WTC11 (cell line): ENCODE results near the gene ACADL. TPM values are rescaled to one million over a fixed set of nuclear protein-coding genes. Genes with fewer than 3 reads are reported as not detected.
A peak's percentile ranks its signal among the peaks of the same experiment; 100 is the strongest.
"Not testable (repeated sequence)": the region's sequence is repeated elsewhere in the genome, so short reads cannot be mapped to it uniquely, and the experiment has no call there.

ENCODE experiments used
- ATAC-seq: fragments of 200-7000 bp; cut with Tn5 transposase; 2 replicates; pipeline ENCODE4 v1.10.0; 2021; ENCODE audit warnings: mild to moderate bottlenecking, moderate library complexity
- CTCF ChIA-PET: fragments of 300-600 bp; sonication (Branson Sonifier 250); formaldehyde crosslinking; loops from one replicate; lab custom pipeline; 2021; ENCODE audit warnings: antibody characterized with exemption; lab: Charles Lee
- POLR2A ChIA-PET: fragments of 350-600 bp; sonication (Branson Sonifier 250); formaldehyde crosslinking; loops from one replicate; lab custom pipeline; 2021; ENCODE audit warnings: antibody characterized with exemption; lab: Charles Lee
- DNase-seq: peaks from one replicate; pipeline ENCODE4 v3.0.0; 2021; ENCODE audit warnings: low spot score
- H3K27ac Mint-ChIP-seq: 2 replicates; pipeline ENCODE4 v1.8.0; 2021; ENCODE audit warnings: mixed read lengths
- H3K27me3 Mint-ChIP-seq: 2 replicates; pipeline ENCODE4 v1.8.0; 2021; ENCODE audit warnings: low read depth, mild to moderate bottlenecking, moderate library complexity, mixed read lengths
- H3K36me3 Mint-ChIP-seq: 2 replicates; pipeline ENCODE4 v1.8.0; 2021; ENCODE audit warnings: mixed read lengths
- H3K4me1 Mint-ChIP-seq: 2 replicates; pipeline ENCODE4 v1.8.0; 2022; ENCODE audit warnings: mixed read lengths
- H3K4me3 Mint-ChIP-seq: 2 replicates; pipeline ENCODE4 v1.8.0; 2021; ENCODE audit warnings: mild to moderate bottlenecking, moderate library complexity, mixed read lengths
- H3K9me3 Mint-ChIP-seq: 2 replicates; pipeline ENCODE4 v1.8.0; 2021; ENCODE audit warnings: mixed read lengths
- CREB1 ChIP-seq: sonication (generic); formaldehyde crosslinking; IDR thresholded peaks from 2 replicates; pipeline ENCODE4 v1.8.0; 2023; ENCODE audit warnings: mild to moderate bottlenecking, missing genetic modification reagents
- CREM ChIP-seq: sonication (generic); formaldehyde crosslinking; IDR thresholded peaks from 2 replicates; pipeline ENCODE4 v1.8.1; 2022; ENCODE audit warnings: mild to moderate bottlenecking, missing genetic modification reagents, moderate library complexity
- EMX1 ChIP-seq: fragments of 250-450 bp; sonication (Bioruptor Pico); IDR thresholded peaks from 2 replicates; pipeline ENCODE4 v1.8.0; 2021; ENCODE audit warnings: mild to moderate bottlenecking
- FOXK1 ChIP-seq: sonication (generic); formaldehyde crosslinking; IDR thresholded peaks from 2 replicates; pipeline ENCODE4 v1.8.0; 2022; ENCODE audit warnings: mild to moderate bottlenecking, moderate library complexity, missing genetic modification reagents
- JAZF1 ChIP-seq: fragments of 250-450 bp; sonication (Bioruptor Pico); IDR thresholded peaks from 2 replicates; pipeline ENCODE4 v1.9.0; 2021; ENCODE audit warnings: moderate library complexity, mild to moderate bottlenecking, inconsistent platforms
- RORB ChIP-seq: fragments of 250-450 bp; sonication (Bioruptor Pico); IDR thresholded peaks from 2 replicates; pipeline ENCODE4 v1.9.0; 2021; ENCODE audit warnings: mild to moderate bottlenecking
- TEAD4 ChIP-seq: sonication (generic); formaldehyde crosslinking; IDR thresholded peaks from 2 replicates; pipeline ENCODE4 v1.8.0; 2022; ENCODE audit warnings: mild to moderate bottlenecking, missing genetic modification reagents
- TP53 ChIP-seq: sonication (generic); formaldehyde crosslinking; IDR thresholded peaks from 2 replicates; pipeline ENCODE4 v1.8.1; 2023; ENCODE audit warnings: mild to moderate bottlenecking, missing genetic modification reagents
- ZNF121 ChIP-seq: sonication (generic); formaldehyde crosslinking; IDR thresholded peaks from 2 replicates; pipeline ENCODE4 v1.8.0; 2023; ENCODE audit warnings: missing genetic modification reagents
- ZNF232 ChIP-seq: sonication (generic); formaldehyde crosslinking; IDR thresholded peaks from 2 replicates; pipeline ENCODE4 v1.8.0; 2022; ENCODE audit warnings: mild to moderate bottlenecking, missing genetic modification reagents
- ZNF671 ChIP-seq: fragments of 250-450 bp; sonication (Bioruptor Pico); IDR thresholded peaks from 2 replicates; pipeline ENCODE4 v1.8.0; 2021; ENCODE audit warnings: mild to moderate bottlenecking
- total RNA-seq: library from RNA; stranded (reverse); gene quantifications from 3 replicates; pipeline ENCODE4 v1.2.3, GENCODE V29; 2021
- TF ChIP-seq, protein P1 (sequence below): sonication (generic); formaldehyde crosslinking; IDR thresholded peaks from 2 replicates; pipeline ENCODE4 v1.8.0; 2023; ENCODE audit warnings: mild to moderate bottlenecking, missing genetic modification reagents
- TF ChIP-seq, protein P2 (sequence below): sonication (generic); formaldehyde crosslinking; IDR thresholded peaks from 2 replicates; pipeline ENCODE4 v1.8.0; 2022; ENCODE audit warnings: mild to moderate bottlenecking, missing genetic modification reagents
- TF ChIP-seq, protein P3 (sequence below): fragments of 250-450 bp; sonication (Bioruptor Pico); IDR thresholded peaks from 2 replicates; pipeline ENCODE4 v1.9.0; 2021; ENCODE audit warnings: mild to moderate bottlenecking, borderline replicate concordance
- TF ChIP-seq, protein P4 (sequence below): sonication (generic); formaldehyde crosslinking; IDR thresholded peaks from 2 replicates; pipeline ENCODE4 v1.8.1; 2023; ENCODE audit warnings: mild to moderate bottlenecking, missing genetic modification reagents

Gene ACADL
- total RNA-seq, 1 experiment from 2014 or later: 0.42 TPM

DNA sequence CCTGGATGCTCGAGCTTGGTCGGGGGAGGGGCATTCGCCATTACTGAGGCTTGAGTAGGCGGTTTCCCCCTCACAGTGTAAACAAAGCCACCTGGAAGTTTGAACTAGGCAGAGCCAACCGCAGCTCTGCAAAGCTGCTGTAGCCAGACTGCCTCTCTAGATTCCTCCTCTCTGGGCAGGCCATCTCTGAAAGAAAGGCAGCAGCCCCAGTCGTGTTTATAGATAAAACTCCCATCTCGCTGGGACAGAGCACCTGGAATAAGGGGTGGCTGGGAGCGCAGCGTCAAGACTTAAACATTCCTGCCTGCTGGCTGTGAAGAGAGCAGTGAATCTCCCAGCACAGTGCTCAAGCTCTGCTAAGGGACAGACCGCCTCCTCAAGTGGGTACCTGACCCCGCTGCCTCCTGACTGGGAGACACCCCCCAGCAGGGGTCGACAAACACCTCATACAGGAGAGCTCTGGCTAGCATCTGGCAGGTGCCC, 43.6 kb downstream of the ACADL start:
- CTCF ChIA-PET: interaction anchor here (0.8 to 1.5 kb wide), 5 partner anchors 9 to 238 kb away, joined by 3 to 7 read pairs (median 3); partner anchors contain the start of gene KANSL1L
- H3K9me3 Mint-ChIP-seq: peaks cover 52% of the 10 kb centered on the region
- ATAC-seq: peak; percentile 39
- H3K27me3 Mint-ChIP-seq: not testable (repeated sequence)
- POLR2A ChIA-PET: interaction anchor here (1.3 kb wide), 1 partner anchor 10 kb away, joined by 4 read pairs; the partner anchor contains the start of gene KANSL1L
- peaks cover 45% of the 10 kb centered on the region for H3K4me1 Mint-ChIP-seq
- TF ChIP-seq, protein P1, sequence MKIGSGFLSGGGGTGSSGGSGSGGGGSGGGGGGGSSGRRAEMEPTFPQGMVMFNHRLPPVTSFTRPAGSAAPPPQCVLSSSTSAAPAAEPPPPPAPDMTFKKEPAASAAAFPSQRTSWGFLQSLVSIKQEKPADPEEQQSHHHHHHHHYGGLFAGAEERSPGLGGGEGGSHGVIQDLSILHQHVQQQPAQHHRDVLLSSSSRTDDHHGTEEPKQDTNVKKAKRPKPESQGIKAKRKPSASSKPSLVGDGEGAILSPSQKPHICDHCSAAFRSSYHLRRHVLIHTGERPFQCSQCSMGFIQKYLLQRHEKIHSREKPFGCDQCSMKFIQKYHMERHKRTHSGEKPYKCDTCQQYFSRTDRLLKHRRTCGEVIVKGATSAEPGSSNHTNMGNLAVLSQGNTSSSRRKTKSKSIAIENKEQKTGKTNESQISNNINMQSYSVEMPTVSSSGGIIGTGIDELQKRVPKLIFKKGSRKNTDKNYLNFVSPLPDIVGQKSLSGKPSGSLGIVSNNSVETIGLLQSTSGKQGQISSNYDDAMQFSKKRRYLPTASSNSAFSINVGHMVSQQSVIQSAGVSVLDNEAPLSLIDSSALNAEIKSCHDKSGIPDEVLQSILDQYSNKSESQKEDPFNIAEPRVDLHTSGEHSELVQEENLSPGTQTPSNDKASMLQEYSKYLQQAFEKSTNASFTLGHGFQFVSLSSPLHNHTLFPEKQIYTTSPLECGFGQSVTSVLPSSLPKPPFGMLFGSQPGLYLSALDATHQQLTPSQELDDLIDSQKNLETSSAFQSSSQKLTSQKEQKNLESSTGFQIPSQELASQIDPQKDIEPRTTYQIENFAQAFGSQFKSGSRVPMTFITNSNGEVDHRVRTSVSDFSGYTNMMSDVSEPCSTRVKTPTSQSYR (CRISPR knock-in tag): peak; percentile 52; the same call in 1 of the 2 replicates
- TF ChIP-seq ZNF232 (CRISPR knock-in tag): 0 out of 2 replicates have a peak, but pooled peaks have one; percentile 60
- TF ChIP-seq FOXK1: peak; percentile 83
- peak overlapping the region; percentile 81 for H3K27ac Mint-ChIP-seq
- H3K4me3 Mint-ChIP-seq: peak overlapping the region; percentile 26
- DNase-seq: peak; percentile 66
- H3K36me3 Mint-ChIP-seq: peaks cover 49% of the 10 kb centered on the region

DNA sequence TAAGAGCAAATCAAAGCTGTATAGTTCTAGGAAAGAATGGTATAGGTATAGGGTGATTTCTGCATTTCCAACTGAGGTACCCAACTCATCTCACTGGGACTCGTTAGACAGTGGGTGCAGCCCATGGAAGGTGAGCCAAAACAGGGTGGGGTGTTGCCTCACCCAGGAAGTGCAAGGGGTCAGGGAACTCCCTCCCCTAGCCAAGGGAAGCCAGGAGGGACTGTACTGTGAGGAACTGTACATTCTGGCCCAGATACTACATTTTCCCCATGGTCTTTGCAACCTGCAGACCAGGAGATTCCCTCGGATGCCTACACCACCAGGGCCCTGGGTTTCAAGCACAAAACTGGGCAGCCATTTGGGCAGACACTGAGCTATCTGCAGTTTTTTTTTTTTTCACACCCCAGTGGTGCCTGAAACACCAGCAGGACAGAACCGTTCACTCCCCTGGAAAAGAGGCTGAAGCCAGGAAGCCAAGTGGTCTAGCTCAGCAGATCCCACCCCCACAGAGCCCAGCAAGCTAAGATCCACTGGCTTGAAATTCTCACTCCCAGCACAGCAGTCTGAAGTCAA, 44.1 kb downstream of the ACADL start:
- Mint-ChIP-seq H3K9me3 (peaks cover 47% of the 10 kb centered on the region), H3K4me1 (peaks cover 45% of the 10 kb centered on the region), H3K4me3 (peak overlapping the region; percentile 26), H3K27ac (peak overlapping the region; percentile 81), H3K36me3 (peaks cover 44% of the 10 kb centered on the region)
- not testable (repeated sequence) for ATAC-seq, H3K27me3 Mint-ChIP-seq, DNase-seq
- ChIA-PET CTCF (interaction anchor here (0.6 to 1.5 kb wide), 6 partner anchors 9 to 237 kb away, joined by 3 to 7 read pairs (median 3); partner anchors contain the start of gene KANSL1L), POLR2A (interaction anchor here (1.3 kb wide), 1 partner anchor 9 kb away, joined by 4 read pairs; the partner anchor contains the start of gene KANSL1L)

DNA sequence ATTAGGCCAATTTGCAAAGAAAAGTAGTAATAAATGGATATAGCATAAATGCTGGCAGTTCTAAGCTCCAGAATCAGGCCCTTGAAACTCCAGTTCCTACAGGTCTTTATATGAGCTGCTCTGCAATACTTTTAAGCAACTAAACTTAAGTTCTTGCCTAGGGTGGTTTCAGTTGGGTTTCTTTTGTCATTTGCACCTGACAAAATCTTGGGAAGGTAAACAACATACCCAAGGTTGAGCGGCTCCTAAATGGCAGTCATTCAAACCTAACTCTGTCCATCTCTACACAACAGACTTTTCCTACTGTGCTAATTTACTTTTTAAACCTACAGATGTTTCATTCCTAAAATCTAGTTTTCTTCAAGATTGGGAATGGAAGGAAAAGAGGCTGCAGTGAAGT, 44.8 kb downstream of the ACADL start:
- no peaks in the 10 kb centered on the region; the same call in 1 of the 2 replicates for H3K27me3 Mint-ChIP-seq
- H3K27ac Mint-ChIP-seq: peak overlapping the region; percentile 41; the same call in 1 of the 2 replicates
- DNase-seq (no peak), ATAC-seq (no peak)
- peaks cover 39% of the 10 kb centered on the region for H3K36me3 Mint-ChIP-seq
- H3K4me1 Mint-ChIP-seq: peaks cover 45% of the 10 kb centered on the region
- H3K4me3 Mint-ChIP-seq: no peak overlapping the region
- TF ChIP-seq TP53 (no peak), TEAD4 (CRISPR knock-in tag) (no peak), ZNF121 (CRISPR knock-in tag) (no peak), EMX1 (CRISPR knock-in tag) (no peak), JAZF1 (no peak), CREM (CRISPR knock-in tag) (no peak)
- TF ChIP-seq, protein P2, sequence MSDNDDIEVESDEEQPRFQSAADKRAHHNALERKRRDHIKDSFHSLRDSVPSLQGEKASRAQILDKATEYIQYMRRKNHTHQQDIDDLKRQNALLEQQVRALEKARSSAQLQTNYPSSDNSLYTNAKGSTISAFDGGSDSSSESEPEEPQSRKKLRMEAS: no peak
- TF ChIP-seq, all 79 proteins: peak for 0
- POLR2A ChIA-PET: interaction anchor here (1.3 kb wide), 1 partner anchor 8 kb away, joined by 4 read pairs; the partner anchor contains the start of gene KANSL1L
- CTCF ChIA-PET: no interaction called here
- H3K9me3 Mint-ChIP-seq: peaks cover 40% of the 10 kb centered on the region

DNA sequence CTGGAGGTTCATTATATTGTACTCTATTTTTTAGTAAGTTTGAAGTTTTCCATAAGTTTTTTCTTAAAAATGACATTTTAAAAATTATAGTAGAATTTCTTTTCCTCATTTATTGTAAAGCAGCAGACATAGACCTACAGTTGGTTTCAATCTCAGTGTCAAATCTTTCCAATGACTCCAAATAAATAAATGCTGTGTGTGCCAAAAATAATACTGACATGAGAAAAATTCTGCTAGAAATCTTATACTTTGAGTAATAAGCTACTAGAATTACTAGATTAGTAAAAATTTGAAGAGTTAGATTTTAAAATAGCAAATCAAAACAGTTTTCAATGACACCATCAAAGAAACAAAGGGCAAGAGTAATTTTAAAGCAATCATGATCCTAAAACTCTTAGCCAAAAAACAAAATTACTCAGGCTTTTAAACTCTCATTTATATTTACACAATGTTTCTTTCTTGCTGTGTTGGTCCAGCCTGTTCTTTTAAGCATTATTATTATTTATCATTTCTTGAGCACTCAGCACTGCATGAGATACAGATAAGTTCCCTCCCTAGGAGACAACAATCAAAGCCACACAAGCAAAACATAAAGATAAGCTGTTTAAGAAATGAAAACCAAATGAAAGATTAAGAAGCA, 45.8 kb downstream of the ACADL start:
- TF ChIP-seq, protein P3, sequence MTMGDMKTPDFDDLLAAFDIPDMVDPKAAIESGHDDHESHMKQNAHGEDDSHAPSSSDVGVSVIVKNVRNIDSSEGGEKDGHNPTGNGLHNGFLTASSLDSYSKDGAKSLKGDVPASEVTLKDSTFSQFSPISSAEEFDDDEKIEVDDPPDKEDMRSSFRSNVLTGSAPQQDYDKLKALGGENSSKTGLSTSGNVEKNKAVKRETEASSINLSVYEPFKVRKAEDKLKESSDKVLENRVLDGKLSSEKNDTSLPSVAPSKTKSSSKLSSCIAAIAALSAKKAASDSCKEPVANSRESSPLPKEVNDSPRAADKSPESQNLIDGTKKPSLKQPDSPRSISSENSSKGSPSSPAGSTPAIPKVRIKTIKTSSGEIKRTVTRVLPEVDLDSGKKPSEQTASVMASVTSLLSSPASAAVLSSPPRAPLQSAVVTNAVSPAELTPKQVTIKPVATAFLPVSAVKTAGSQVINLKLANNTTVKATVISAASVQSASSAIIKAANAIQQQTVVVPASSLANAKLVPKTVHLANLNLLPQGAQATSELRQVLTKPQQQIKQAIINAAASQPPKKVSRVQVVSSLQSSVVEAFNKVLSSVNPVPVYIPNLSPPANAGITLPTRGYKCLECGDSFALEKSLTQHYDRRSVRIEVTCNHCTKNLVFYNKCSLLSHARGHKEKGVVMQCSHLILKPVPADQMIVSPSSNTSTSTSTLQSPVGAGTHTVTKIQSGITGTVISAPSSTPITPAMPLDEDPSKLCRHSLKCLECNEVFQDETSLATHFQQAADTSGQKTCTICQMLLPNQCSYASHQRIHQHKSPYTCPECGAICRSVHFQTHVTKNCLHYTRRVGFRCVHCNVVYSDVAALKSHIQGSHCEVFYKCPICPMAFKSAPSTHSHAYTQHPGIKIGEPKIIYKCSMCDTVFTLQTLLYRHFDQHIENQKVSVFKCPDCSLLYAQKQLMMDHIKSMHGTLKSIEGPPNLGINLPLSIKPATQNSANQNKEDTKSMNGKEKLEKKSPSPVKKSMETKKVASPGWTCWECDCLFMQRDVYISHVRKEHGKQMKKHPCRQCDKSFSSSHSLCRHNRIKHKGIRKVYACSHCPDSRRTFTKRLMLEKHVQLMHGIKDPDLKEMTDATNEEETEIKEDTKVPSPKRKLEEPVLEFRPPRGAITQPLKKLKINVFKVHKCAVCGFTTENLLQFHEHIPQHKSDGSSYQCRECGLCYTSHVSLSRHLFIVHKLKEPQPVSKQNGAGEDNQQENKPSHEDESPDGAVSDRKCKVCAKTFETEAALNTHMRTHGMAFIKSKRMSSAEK: no peak
- TF ChIP-seq, protein P1 (CRISPR knock-in tag): no peak
- TF ChIP-seq RORB (no peak), ZNF671 (CRISPR knock-in tag) (no peak), CREB1 (CRISPR knock-in tag) (no peak), FOXK1 (no peak)
- TF ChIP-seq, protein P4, sequence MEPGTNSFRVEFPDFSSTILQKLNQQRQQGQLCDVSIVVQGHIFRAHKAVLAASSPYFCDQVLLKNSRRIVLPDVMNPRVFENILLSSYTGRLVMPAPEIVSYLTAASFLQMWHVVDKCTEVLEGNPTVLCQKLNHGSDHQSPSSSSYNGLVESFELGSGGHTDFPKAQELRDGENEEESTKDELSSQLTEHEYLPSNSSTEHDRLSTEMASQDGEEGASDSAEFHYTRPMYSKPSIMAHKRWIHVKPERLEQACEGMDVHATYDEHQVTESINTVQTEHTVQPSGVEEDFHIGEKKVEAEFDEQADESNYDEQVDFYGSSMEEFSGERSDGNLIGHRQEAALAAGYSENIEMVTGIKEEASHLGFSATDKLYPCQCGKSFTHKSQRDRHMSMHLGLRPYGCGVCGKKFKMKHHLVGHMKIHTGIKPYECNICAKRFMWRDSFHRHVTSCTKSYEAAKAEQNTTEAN: no peak
- TF ChIP-seq, all 79 proteins: peak for 0
- peaks cover 30% of the 10 kb centered on the region for H3K9me3 Mint-ChIP-seq
- ChIA-PET CTCF (no interaction called here), POLR2A (no interaction called here)
- H3K4me1 Mint-ChIP-seq: peaks cover 45% of the 10 kb centered on the region
- H3K36me3 Mint-ChIP-seq: peaks cover 30% of the 10 kb centered on the region
- H3K27ac Mint-ChIP-seq: peak overlapping the region; percentile 17; the same call in 1 of the 2 replicates
- ATAC-seq (no peak), DNase-seq (no peak)
- H3K27me3 Mint-ChIP-seq: no peaks in the 10 kb centered on the region; the same call in 1 of the 2 replicates
- no peak overlapping the region for H3K4me3 Mint-ChIP-seq
